NB4 (cell line): ENCODE measurements around the gene TBC1D23.

Source experiments
- CTCF ChIP-seq: IDR thresholded peaks from one replicate; pipeline ENCODE4 v1.5.1; 2012; ENCODE audit warnings: low read depth, low read length
- MYC ChIP-seq: IDR thresholded peaks from 2 replicates; pipeline ENCODE4 v1.6.1; 2011; ENCODE audit warnings: low read depth, low read length
- POLR2A ChIP-seq: IDR thresholded peaks from 2 replicates; pipeline ENCODE4 v1.6.1; 2011; ENCODE audit warnings: mild to moderate bottlenecking; ENCODE audit not compliant: insufficient read length; ENCODE audit errors: extremely low read depth

GRCh38 chr3:100368441-100368840 is 107.6 kb downstream of the TBC1D23 start:
- TF ChIP-seq POLR2A (no peak), CTCF (no peak), MYC (no peak)
